ENCODE results near the gene ACAA2.
A peak's percentile ranks its signal among the peaks of the same experiment; 100 is the strongest.
"Not testable (repeated sequence)": the region's sequence is repeated elsewhere in the genome, so short reads cannot be mapped to it uniquely, and the experiment has no call there.

Gene ACAA2

DNA sequence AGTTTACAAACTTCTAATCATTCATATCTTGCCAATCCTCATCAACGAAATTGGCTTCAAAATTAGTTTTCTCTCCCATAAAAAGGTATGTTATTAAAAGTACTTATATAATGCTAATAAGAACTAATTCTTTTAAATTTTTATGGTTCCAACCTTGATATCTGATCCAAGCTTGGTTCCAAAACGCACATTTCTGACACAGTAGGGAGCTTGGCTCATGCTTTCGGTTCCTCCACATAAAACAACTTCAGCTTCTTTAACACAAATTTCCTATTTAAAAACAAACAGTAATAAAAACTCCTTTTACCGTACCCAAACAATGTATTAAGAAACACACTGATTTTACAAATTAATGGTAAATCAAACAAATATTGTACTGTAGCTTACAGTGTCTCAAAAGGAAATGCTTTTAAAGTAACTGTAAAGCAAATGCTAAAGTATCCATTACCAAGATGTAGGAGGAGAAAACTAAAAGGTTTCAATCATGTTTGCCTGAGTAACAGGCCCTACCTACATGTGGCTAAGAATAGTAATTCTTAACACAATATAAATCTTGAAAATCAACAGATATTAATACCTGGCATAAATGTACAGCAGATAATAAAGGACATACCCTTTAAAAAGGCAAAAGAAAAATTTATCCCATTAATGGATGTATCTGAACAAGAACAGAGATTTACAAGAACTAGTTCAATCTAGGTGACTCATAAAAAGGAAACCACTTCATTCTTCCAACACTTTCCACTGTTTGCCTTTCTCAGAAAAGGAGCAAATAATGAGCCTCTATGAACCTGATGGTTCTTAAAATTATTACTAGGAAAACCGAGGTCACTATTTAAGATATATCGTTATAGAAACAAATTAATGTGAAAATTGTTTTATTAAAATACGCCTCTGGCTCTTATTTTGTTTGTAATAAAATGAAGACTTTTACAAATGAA is 17.5 kb downstream of the ACAA2 start:
- Histone ChIP-seq H3K4me3 (ENCODE audit: low read depth in 1 of 2, low read length in 2 of 2) (no peak overlapping the region), H3K36me3 (ENCODE audit: control insufficient read depth in 1 of 2, insufficient read depth in 2 of 2, low read length in 2 of 2) (peaks cover 23 to 51% of the 10 kb centered on the region in 2 donors), H3K9me3 (ENCODE audit: control insufficient read depth in 1 of 2, low read length in 2 of 2) (no peaks in the 10 kb centered on the region), H3K4me1 (ENCODE audit: control insufficient read depth in 1 of 2, insufficient read depth in 2 of 2, low read length in 2 of 2) (no peaks in the 10 kb centered on the region), H3K9ac (ENCODE audit: low read depth in 1 of 2, low read length in 2 of 2) (no peak overlapping the region), H3K27ac (ENCODE audit: low read depth, low read length) (no peak overlapping the region), H3K27me3 (ENCODE audit: control insufficient read depth in 1 of 2, insufficient read depth in 2 of 2, low read length in 2 of 2) (no peaks in the 10 kb centered on the region)

DNA sequence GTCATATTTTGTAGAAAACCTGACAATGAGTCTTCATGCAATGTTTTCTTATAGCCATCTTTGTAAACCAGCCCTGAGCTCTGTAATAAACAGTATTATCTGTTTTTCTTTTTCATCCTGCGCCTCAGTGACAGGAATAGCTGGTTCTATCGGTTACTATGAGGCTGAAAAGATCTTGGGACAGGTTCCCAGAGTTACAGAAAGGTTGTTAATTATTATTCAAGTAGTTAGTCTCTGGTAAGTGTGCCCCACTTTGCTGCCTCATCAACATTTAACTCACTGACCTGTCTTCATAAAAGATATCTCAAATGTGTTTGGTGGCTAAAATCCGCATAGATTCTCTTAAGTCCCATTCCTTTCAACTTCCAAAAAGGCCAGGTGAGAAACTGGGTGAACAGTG is 18.6 kb downstream of the ACAA2 start:
- no peak overlapping the region for H3K9ac ChIP-seq (ENCODE audit: low read depth in 1 of 2, low read length in 2 of 2)
- H3K4me1 ChIP-seq (ENCODE audit: control insufficient read depth in 1 of 2, insufficient read depth in 2 of 2, low read length in 2 of 2): no peaks in the 10 kb centered on the region
- H3K27ac ChIP-seq (ENCODE audit: low read depth, low read length): no peak overlapping the region
- no peaks in the 10 kb centered on the region for H3K9me3 ChIP-seq (ENCODE audit: control insufficient read depth in 1 of 2, low read length in 2 of 2)
- no peak overlapping the region for H3K4me3 ChIP-seq (ENCODE audit: low read depth in 1 of 2, low read length in 2 of 2)
- H3K36me3 ChIP-seq (ENCODE audit: control insufficient read depth in 1 of 2, insufficient read depth in 2 of 2, low read length in 2 of 2): peaks cover 31 to 59% of the 10 kb centered on the region in 2 donors
- no peaks in the 10 kb centered on the region for H3K27me3 ChIP-seq (ENCODE audit: control insufficient read depth in 1 of 2, insufficient read depth in 2 of 2, low read length in 2 of 2)

DNA sequence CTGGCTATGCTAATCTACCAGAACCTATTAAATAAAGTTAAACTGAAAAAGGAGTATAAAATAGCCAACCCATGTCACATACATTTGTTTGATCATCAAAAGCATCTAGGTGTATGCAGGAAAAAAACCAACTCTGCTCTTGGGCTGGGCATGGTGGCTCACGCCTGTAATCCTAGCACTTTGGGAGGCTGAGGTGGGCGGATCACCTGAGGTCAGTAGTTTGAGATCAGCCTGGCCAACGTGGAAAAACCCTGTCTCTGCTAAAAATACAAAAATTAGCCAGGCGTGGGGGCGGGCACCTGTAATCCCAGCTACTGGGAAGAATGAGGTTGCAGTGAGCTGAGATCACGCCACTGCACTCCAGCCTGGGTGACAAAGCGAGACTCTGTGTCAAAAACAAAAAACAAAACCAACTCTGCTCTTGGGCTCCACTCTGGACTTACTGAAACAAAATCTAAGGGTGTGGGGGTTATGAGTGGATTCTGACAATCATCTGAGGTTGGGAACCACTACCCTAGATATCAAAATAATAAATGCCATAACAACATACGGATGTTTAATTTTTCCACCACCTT is 23.7 kb downstream of the ACAA2 start:
- H3K27ac ChIP-seq (ENCODE audit: low read depth, low read length); H3K4me1 ChIP-seq (ENCODE audit: control insufficient read depth in 1 of 2, insufficient read depth in 2 of 2, low read length in 2 of 2); H3K27me3 ChIP-seq (ENCODE audit: control insufficient read depth in 1 of 2, insufficient read depth in 2 of 2, low read length in 2 of 2); H3K9ac ChIP-seq (ENCODE audit: low read depth in 1 of 2, low read length in 2 of 2); H3K4me3 ChIP-seq (ENCODE audit: low read depth in 1 of 2, low read length in 2 of 2); H3K9me3 ChIP-seq (ENCODE audit: control insufficient read depth in 1 of 2, low read length in 2 of 2): not testable (repeated sequence)
- H3K36me3 ChIP-seq (ENCODE audit: control insufficient read depth in 1 of 2, insufficient read depth in 2 of 2, low read length in 2 of 2): peaks cover 23 to 58% of the 10 kb centered on the region in 2 donors

DNA sequence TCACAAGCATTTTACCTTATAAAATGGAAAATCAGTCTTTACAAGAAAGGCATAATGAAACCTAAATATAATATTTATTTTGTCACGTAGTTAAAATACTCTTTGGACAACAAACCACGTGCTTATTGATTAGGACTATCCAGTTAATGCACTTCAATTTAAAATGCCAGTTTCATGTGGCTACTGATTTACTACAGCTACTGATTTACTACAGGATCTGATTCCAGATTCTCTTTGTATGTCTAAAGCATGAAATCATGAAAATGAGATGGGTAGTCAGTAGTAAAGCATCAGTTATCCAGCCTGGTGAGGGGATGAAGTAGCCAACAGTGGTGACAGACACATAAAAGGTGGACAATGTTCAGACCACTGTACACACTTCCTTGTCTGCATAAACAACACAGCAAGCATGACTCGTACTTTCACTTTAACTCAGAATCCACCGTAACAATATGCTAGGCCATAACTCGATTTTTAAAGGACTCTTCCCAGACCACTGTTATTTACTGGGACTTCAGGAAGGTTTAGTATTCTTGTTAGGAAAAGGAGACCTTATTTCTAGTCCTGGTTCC is 24.9 kb downstream of the ACAA2 start:
- peaks cover 7% of the 10 kb centered on the region in 2 donors for H3K4me1 ChIP-seq (ENCODE audit: control insufficient read depth in 1 of 2, insufficient read depth in 2 of 2, low read length in 2 of 2)
- H3K9me3 ChIP-seq (ENCODE audit: control insufficient read depth in 1 of 2, low read length in 2 of 2): no peaks in the 10 kb centered on the region
- no peak overlapping the region for H3K27ac ChIP-seq (ENCODE audit: low read depth, low read length)
- H3K36me3 ChIP-seq (ENCODE audit: control insufficient read depth in 1 of 2, insufficient read depth in 2 of 2, low read length in 2 of 2): peaks cover 21 to 58% of the 10 kb centered on the region in 2 donors
- peak overlapping the region; percentile 26 to 34 for H3K9ac ChIP-seq (ENCODE audit: low read depth in 1 of 2, low read length in 2 of 2)
- H3K4me3 ChIP-seq (ENCODE audit: low read depth in 1 of 2, low read length in 2 of 2): peak overlapping the region; percentile 45 to 53
- H3K27me3 ChIP-seq (ENCODE audit: control insufficient read depth in 1 of 2, insufficient read depth in 2 of 2, low read length in 2 of 2): no peaks in the 10 kb centered on the region

DNA sequence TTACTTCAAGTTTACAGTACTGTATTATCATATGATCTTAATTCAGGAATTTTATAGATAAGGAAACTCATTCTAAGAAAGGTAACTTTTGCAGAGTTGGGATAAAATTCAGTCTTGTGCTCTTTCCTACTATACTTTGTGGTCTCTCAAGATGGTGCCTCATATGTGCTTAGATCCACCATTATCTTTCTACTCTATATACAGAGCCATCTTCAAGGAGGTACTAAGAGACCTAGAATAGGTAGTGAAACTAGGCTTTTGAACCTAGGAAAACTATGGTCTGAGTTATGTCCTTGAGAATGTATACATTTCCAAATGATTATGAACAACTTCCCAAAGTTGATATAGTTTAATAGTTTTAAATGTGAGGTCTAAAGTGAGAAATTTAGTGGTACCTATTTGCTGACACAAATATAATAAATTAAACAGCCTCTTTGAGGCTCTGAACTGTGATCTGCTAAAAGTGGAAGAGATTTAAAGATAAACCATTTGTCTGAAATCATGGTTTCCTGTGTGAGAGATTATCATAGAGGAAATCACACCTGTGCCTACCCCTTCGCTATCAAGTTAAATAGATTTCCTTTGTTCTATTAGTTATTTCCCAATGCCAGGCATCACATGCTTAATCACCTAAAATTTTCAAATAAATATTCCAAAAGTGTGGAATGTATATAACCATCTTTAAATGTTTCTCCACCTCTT is 27.2 kb downstream of the ACAA2 start:
- Histone ChIP-seq H3K4me3 (ENCODE audit: low read depth in 1 of 2, low read length in 2 of 2) (no peak overlapping the region), H3K9ac (ENCODE audit: low read depth in 1 of 2, low read length in 2 of 2) (no peak overlapping the region), H3K27me3 (ENCODE audit: control insufficient read depth in 1 of 2, insufficient read depth in 2 of 2, low read length in 2 of 2) (no peaks in the 10 kb centered on the region), H3K9me3 (ENCODE audit: control insufficient read depth in 1 of 2, low read length in 2 of 2) (no peaks in the 10 kb centered on the region), H3K4me1 (ENCODE audit: control insufficient read depth in 1 of 2, insufficient read depth in 2 of 2, low read length in 2 of 2) (peaks cover 7% of the 10 kb centered on the region in 2 donors), H3K27ac (ENCODE audit: low read depth, low read length) (no peak overlapping the region), H3K36me3 (ENCODE audit: control insufficient read depth in 1 of 2, insufficient read depth in 2 of 2, low read length in 2 of 2) (peaks cover 16 to 51% of the 10 kb centered on the region in 2 donors)

DNA sequence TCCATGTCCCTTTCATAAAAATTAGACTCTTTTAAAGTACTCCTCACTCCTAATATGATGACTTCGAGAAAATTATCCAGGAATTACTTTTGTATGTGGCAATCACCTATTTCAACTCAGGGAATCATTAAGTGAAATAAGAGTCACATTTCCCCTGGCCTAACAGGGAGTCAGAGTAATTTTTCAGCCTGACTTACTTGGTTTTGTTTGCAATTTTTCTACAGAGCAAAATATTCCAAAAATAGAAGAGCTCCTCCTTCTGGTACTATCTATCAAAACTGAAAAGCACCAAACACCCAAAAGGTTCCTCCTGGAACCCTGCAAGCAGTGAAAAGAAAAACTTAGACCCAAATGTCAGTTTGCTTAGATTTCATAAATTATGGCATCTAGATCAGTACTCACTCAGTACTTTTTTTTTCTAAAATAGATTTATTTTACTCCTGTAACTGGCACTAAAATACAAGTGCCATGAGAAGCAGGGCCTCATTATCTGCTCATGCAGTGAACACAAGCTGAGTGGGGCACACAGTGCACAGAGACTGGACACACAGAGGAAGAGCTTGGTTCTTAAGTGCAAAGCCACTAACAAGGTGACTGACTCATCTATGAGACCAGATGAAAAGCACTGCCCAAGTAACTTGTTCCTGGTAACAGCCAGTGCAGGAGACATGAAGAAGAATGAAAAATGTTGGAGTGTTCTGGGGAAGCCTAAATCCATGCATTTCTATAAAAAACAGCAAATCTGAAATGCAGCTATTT is 28.7 kb downstream of the ACAA2 start:
- H3K27me3 ChIP-seq (ENCODE audit: control insufficient read depth in 1 of 2, insufficient read depth in 2 of 2, low read length in 2 of 2): no peaks in the 10 kb centered on the region
- H3K9me3 ChIP-seq (ENCODE audit: control insufficient read depth in 1 of 2, low read length in 2 of 2): no peaks in the 10 kb centered on the region
- peaks cover 7% of the 10 kb centered on the region in 2 donors for H3K4me1 ChIP-seq (ENCODE audit: control insufficient read depth in 1 of 2, insufficient read depth in 2 of 2, low read length in 2 of 2)
- H3K4me3 ChIP-seq (ENCODE audit: low read depth in 1 of 2, low read length in 2 of 2): no peak overlapping the region
- H3K27ac ChIP-seq (ENCODE audit: low read depth, low read length): no peak overlapping the region
- H3K36me3 ChIP-seq (ENCODE audit: control insufficient read depth in 1 of 2, insufficient read depth in 2 of 2, low read length in 2 of 2): peaks cover 15 to 54% of the 10 kb centered on the region in 2 donors
- H3K9ac ChIP-seq (ENCODE audit: low read depth in 1 of 2, low read length in 2 of 2): no peak overlapping the region

DNA sequence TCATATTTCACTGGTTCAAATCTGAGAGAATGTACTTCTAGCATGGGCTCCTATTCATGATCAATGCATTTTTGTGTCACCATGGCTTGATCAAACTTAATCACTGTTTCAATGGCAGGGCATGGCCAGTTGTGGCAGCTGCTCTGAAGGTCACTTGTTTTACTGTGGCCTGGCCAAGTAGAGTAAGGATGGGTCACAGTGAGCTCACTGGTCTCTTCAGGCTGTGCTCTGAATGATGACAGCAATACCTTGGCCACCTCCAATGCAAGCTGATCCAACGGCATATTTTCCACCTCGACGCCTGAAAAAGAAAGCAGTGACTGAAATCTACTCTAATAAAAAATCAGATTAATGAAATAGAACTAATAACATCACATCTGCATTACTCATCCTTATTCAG is 29.7 kb downstream of the ACAA2 start:
- not testable (repeated sequence) for H3K4me1 ChIP-seq (ENCODE audit: control insufficient read depth in 1 of 2, insufficient read depth in 2 of 2, low read length in 2 of 2); H3K27me3 ChIP-seq (ENCODE audit: control insufficient read depth in 1 of 2, insufficient read depth in 2 of 2, low read length in 2 of 2); H3K27ac ChIP-seq (ENCODE audit: low read depth, low read length); H3K4me3 ChIP-seq (ENCODE audit: low read depth in 1 of 2, low read length in 2 of 2); H3K9me3 ChIP-seq (ENCODE audit: control insufficient read depth in 1 of 2, low read length in 2 of 2); H3K9ac ChIP-seq (ENCODE audit: low read depth in 1 of 2, low read length in 2 of 2)
- H3K36me3 ChIP-seq (ENCODE audit: control insufficient read depth in 1 of 2, insufficient read depth in 2 of 2, low read length in 2 of 2): peaks cover 15 to 58% of the 10 kb centered on the region in 2 donors

DNA sequence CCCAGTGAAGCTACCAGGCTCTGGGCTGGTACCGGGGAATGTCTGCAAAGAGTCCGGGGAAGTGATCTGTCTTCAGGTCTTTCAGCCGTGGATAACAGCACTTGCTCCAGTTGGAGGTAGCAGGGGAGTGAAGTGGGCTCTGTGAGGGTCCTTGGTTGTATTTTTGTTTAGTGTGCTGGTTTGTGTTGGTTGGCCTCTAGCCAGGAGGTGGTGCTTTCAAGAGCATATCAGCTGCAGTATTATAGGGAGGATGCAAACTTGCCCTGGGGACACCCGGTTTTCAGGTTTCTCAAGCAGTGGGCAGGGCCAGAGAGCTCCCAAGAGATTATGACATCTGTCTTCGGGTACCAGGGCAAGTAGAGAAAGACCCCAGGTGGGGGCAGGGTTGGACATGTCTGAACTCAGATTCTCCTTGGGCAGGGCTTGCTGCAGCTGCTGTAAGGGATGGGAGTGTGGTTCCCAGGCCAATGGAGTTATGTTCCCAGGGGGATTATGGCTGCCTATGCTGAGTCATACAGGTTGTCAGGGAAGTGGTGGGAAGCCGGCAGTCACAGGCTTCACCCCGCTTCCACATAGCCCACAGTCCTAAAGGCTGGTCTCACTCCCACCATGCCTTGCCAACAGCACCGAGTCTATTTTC is 34.4 kb downstream of the ACAA2 start:
- Histone ChIP-seq H3K27ac (ENCODE audit: low read depth, low read length) (no peak overlapping the region), H3K4me1 (ENCODE audit: control insufficient read depth in 1 of 2, insufficient read depth in 2 of 2, low read length in 2 of 2) (no peaks in the 10 kb centered on the region), H3K27me3 (ENCODE audit: control insufficient read depth in 1 of 2, insufficient read depth in 2 of 2, low read length in 2 of 2) (no peaks in the 10 kb centered on the region), H3K9me3 (ENCODE audit: control insufficient read depth in 1 of 2, low read length in 2 of 2) (no peaks in the 10 kb centered on the region), H3K4me3 (ENCODE audit: low read depth in 1 of 2, low read length in 2 of 2) (no peak overlapping the region), H3K36me3 (ENCODE audit: control insufficient read depth in 1 of 2, insufficient read depth in 2 of 2, low read length in 2 of 2) (peaks cover 11 to 40% of the 10 kb centered on the region in 2 donors), H3K9ac (ENCODE audit: low read depth in 1 of 2, low read length in 2 of 2) (no peak overlapping the region)

DNA sequence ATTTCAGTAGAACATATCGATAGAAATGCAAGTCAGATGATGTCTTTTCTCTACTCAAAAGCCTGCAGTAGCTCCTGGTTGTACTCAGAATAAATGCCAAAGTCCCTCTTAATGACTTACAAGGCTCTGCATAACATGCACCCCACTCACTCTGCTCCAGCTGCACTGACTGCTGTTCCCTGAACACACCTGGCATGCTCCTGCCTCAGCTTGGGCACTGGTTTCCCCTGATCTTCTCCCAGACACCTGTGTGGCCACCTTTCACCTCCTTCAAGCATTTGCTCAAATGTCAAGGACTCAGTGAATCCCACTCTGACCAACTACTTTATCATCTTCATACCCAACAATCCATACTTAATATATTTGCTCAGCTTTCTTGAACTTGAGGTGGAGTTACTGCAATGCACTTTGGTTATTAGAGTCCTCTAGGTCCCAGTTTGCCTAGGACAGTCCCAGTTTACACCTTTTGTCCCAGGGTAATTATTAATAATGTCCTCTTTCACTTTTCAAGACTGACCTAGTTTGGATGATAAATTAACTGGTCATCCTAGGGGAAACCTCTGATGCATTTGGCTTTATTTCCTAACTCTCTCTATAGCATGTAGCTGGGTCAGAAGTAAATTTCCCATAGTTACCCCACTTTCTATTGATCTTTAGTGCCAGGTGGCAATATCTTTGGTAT is 44.1 kb downstream of the ACAA2 start:
- no peak overlapping the region for H3K9ac ChIP-seq (ENCODE audit: low read depth in 1 of 2, low read length in 2 of 2)
- H3K27ac ChIP-seq (ENCODE audit: low read depth, low read length): no peak overlapping the region
- H3K4me1 ChIP-seq (ENCODE audit: control insufficient read depth in 1 of 2, insufficient read depth in 2 of 2, low read length in 2 of 2): peaks cover 0 to 6% of the 10 kb centered on the region in 2 donors
- no peaks in the 10 kb centered on the region for H3K27me3 ChIP-seq (ENCODE audit: control insufficient read depth in 1 of 2, insufficient read depth in 2 of 2, low read length in 2 of 2)
- H3K4me3 ChIP-seq (ENCODE audit: low read depth in 1 of 2, low read length in 2 of 2): no peak overlapping the region
- no peaks in the 10 kb centered on the region for H3K36me3 ChIP-seq (ENCODE audit: control insufficient read depth in 1 of 2, insufficient read depth in 2 of 2, low read length in 2 of 2)
- H3K9me3 ChIP-seq (ENCODE audit: control insufficient read depth in 1 of 2, low read length in 2 of 2): no peaks in the 10 kb centered on the region
